Measurements from ENCODE around the gene ZNF678.
"Not testable (repeated sequence)": the region's sequence is repeated elsewhere in the genome, so short reads cannot be mapped to it uniquely, and the experiment has no call there.

ZNF678 gene

GRCh38 chr1:227551881-227552280 is 11.5 kb upstream of the ZNF678 start:
- not testable (repeated sequence) for DNase-seq (ENCODE audit: low read depth in 3 of 3)

GRCh38 chr1:227556288-227556687 is 7.1 kb upstream of the ZNF678 start:
- DNase-seq (ENCODE audit: low read depth in 3 of 3), result no peak

DNA sequence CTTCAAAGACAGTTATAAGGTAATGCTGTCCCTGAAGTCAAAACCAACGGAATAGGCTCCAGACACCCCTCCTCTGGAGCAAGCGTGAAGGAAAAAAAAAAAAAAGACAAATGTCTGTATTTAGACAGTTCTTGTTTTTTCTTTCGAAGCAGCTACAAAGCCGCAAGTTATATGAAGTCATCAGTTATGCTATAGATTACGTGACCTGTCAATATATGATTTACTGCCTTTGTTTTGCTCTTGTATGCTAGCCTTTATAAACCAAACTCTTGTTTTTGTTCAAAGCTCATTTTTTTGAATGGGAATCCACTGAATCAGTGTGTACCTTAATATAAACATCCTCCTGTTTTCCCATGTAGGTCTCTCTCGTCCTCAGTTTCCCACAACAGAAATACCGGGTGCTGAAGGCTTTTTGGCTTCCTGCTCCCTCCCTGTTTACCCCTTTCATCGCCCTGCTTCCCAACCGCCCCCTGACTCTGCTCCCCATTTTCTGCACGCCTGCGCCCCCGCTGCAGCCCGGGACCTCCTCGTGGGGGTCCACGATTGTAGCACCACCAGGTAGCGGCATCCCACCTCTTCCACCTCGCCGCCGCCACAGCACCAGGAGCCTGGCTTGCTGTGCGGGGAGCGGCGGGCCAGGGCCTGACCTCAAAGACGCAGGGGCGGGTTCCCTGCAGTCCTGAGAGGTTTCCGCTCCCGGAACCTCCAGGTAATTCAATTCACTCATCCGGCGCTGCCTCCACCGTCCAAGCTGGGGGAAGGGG is 5.2 kb upstream of the ZNF678 start:
- no peak for DNase-seq (ENCODE audit: low read depth in 3 of 3)

DNA sequence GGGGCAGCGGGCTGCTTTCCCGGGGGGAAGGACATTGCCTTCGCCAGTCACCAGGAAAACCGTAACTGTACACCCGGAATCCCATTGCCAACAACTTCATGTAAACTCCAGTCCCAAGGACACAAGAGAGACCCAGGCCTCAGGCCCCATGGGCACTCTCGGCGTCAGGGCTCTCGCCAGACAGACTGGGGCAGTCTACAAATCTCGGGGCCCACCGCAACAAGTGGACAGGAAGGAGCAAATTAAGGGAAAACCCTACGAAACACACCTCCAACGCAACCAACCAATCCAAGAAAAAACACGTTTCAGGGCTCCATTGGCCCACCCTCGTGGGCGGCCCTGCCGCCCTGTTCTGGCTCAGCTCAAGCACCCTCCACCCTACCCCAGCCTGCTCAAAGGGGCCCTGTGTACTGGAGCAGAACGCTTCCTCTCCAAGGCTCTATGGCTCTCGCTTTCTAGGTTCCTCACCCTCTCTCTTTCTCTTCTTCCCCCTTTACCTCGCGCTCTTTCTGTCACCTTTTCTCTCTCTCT is 4.6 kb upstream of the ZNF678 start:
- DNase-seq (ENCODE audit: low read depth in 3 of 3), result no peak

DNA sequence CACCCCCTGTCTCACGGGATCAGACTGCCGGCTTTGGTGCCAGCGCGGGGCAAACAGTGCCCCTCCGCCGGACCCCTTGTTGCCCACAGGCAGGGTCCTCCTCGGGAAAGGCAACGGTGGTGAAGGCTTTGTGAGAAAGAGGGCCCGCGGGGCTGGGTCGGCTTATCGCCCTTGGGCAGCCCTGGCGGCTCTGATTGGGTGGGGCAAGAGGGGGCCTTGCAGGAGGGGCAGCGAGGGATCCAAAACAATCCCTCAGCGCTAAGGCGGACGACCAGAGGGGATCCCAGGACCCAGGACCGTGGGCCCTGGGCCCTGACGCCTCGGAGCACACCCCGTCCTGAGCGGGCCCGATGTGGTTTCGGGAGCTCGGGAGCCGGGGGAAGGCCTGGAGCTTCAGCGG is 3.9 kb upstream of the ZNF678 start:
- DNase-seq (ENCODE audit: low read depth in 3 of 3), result no peak

DNA sequence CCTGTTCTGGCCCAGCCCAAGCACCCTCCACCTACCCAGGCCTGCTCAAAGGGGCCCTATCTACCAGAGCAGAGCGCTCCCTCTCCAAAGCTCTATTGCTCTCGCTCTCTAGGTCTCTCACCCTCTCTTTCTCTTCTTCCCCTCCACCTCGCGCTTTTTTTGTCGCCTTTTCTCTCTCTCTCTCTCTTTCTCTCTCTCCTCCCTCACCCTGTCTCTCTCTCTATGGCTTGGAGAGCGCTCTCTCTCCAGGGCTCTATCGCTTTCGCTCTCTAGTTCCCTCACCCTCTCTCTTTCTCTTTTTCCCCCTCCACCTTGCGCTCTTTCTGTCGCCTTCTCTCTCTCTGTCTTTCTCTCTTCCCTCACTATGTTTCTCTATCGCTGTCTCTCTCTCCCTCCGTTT is 3.4 kb upstream of the ZNF678 start:
- no peak for DNase-seq (ENCODE audit: low read depth in 3 of 3)

- no peak for DNase-seq (ENCODE audit: low read depth in 3 of 3)
Measured at GRCh38 chr1:227560393-227561173, 2.8 kb upstream of the ZNF678 start.

DNA sequence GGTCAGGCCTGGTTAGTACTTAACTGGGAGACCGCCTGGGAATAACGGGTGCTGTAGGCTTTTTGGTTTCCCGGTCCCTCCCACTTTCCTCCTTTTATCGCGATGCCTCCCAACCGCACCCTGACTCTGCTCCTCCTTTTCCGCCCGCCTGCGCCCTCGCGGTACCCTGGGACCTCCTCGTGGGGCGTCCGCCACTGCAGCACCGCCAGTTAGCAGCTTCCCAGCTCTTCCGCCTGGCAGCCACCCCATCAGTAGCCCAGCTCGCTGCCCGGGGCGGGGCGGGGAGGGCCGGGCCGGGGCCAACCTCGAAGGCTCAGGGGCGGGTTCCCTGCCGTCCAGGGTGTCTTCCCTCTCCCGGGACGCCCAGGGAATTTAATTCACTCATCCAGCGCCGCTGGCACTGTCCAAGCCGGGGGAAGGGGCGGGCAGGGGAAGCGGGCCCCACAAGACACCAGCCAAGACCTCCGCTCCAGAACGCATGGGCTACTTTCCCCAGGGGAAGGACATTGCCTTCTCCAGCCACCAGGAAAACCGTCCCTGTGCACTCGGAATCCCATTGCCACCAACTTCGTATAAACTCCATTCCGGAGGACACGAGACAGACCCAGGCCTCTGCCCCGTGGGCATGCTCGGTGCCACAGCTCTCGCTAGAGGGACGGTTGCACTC is 2.0 kb upstream of the ZNF678 start:
- DNase-seq (ENCODE audit: low read depth in 3 of 3), result no peak

DNA sequence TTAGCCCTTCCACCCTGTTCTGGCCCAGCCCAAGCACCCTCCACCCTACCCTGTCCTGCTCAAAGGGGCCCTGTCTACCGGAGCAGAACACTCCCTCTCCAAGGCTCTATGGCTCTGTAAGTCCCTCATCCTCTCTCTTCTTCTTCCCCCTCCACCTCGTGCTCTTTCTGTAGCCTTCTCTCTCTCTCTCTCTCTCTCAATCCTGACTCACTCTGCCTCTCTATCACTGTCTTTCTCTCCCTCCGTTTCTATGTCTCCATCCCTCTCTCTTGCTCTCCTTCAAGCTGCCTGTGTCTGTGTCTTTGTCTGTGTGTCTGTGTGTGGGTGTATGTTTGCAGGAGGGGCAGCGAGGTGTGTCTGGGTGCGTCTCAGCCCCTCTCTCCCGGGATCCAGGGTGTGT is 1.3 kb upstream of the ZNF678 start:
- no peak for DNase-seq (ENCODE audit: low read depth in 3 of 3)

DNA sequence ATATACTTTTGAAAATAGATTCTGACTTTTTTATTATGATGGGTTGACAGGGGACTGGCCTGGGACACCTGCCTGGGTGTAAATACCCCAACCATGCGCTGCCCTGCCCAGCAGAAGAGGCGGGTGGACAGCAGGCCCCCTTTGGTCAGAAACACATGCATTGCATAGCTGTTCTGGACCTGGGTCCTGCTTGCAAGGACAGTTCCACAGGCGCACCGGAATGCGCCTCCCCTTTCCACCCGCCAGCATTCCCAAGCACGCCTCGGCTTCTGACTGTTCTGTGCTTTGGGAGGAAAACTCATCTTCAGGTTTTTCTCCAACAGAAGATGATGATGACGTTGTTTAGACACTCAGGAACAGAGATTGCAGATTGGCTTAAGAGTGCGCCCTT is 428 bp upstream of the ZNF678 start:
- no peak for DNase-seq (ENCODE audit: low read depth in 3 of 3)

GRCh38 chr1:227567256-227567655 is 3.9 kb downstream of the ZNF678 start:
- DNase-seq (ENCODE audit: low read depth in 3 of 3), result no peak

GRCh38 chr1:227568593-227568992 is 5.2 kb downstream of the ZNF678 start:
- DNase-seq (ENCODE audit: low read depth in 3 of 3), result no peak

- DNase-seq (ENCODE audit: low read depth in 3 of 3), result no peak
Measured at GRCh38 chr1:227572752-227573151, 9.4 kb downstream of the ZNF678 start.

- DNase-seq (ENCODE audit: low read depth in 3 of 3), result no peak
Measured at GRCh38 chr1:227574926-227575325, 11.6 kb downstream of the ZNF678 start.

GRCh38 chr1:227576189-227576588 is 12.8 kb downstream of the ZNF678 start:
- no peak for DNase-seq (ENCODE audit: low read depth in 3 of 3)

GRCh38 chr1:227577500-227577899 is 14.1 kb downstream of the ZNF678 start:
- no peak for DNase-seq (ENCODE audit: low read depth in 3 of 3)

- no peak for DNase-seq (ENCODE audit: low read depth in 3 of 3)
Measured at GRCh38 chr1:227583354-227583753, 20.0 kb downstream of the ZNF678 start.

DNA sequence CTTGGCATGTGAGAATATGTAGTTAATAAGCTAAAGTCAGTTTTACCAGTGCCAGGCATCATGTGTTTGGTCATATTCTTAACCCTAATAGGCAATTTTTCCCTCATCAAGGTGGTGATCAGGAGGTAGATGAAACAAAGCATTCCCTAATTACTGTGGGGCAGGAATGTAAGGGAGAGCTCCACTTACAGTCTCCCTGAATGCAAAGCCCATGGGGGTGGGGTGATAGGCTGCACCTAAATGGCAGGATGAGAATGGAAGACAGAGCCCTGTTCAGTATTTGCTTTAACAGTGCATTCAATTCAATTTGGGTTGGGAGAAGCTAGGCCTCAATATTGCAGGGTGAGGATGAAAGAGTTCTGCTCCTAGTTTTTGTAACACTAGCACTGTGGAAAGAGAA is 23.4 kb downstream of the ZNF678 start:
- DNase-seq (ENCODE audit: low read depth in 3 of 3), result no peak

- no peak for DNase-seq (ENCODE audit: low read depth in 3 of 3)
Measured at GRCh38 chr1:227587968-227588367, 24.6 kb downstream of the ZNF678 start.

- not testable (repeated sequence) for DNase-seq (ENCODE audit: low read depth in 3 of 3)
Measured at GRCh38 chr1:227588769-227589168, 25.4 kb downstream of the ZNF678 start.

GRCh38 chr1:227589777-227590176 is 26.4 kb downstream of the ZNF678 start:
- DNase-seq (ENCODE audit: low read depth in 3 of 3), result not testable (repeated sequence)

- DNase-seq (ENCODE audit: low read depth in 3 of 3), result not testable (repeated sequence)
Measured at GRCh38 chr1:227596222-227596621, 32.9 kb downstream of the ZNF678 start.

Data from stimulated activated CD4-positive, alpha-beta T cell treated with anti-CD3 and anti-CD28 coated beads, TNF-alpha, amount 100 ng/mL, for 4 hours (primary cell).